SH-SY5Y (cell line): ENCODE measurements around the gene TMEM234.

ENCODE experiments used
- GATA2 ChIP-seq: IDR thresholded peaks from 2 replicates; pipeline ENCODE4 v1.6.1; 2011; ENCODE audit warnings: mild to moderate bottlenecking, low read depth, low read length
- GATA3 ChIP-seq: IDR thresholded peaks from 2 replicates; pipeline ENCODE4 v1.6.1; 2011; ENCODE audit warnings: low read depth, mild to moderate bottlenecking, low read length, moderate library complexity

Gene TMEM234

GRCh38 chr1:32242341-32242851, 20.2 kb upstream of the TMEM234 start:
- TF ChIP-seq GATA3: no peak
- no peak for TF ChIP-seq GATA2

GRCh38 chr1:32241001-32241763, 19.0 kb upstream of the TMEM234 start:
- TF ChIP-seq GATA3 (no peak), GATA2 (no peak)

- no peak for TF ChIP-seq GATA3
- TF ChIP-seq GATA2: no peak
These were observed 18.2 kb upstream of the TMEM234 start for GRCh38 chr1:32240140-32240951.

- no peak for TF ChIP-seq GATA3
- TF ChIP-seq GATA2: no peak
These were observed 17.6 kb upstream of the TMEM234 start for GRCh38 chr1:32239790-32240139.

GRCh38 chr1:32239337-32239736, 17.2 kb upstream of the TMEM234 start:
- TF ChIP-seq GATA3: no peak
- TF ChIP-seq GATA2: no peak

GRCh38 chr1:32234792-32235191, 12.6 kb upstream of the TMEM234 start:
- TF ChIP-seq GATA3 (no peak), GATA2 (no peak)

- no peak for TF ChIP-seq GATA2
- TF ChIP-seq GATA3: no peak
These were observed 10.6 kb upstream of the TMEM234 start for GRCh38 chr1:32232558-32233304.

GRCh38 chr1:32231843-32232432, 9.8 kb upstream of the TMEM234 start:
- TF ChIP-seq GATA2 (no peak), GATA3 (no peak)

GRCh38 chr1:32228771-32229170, 6.6 kb upstream of the TMEM234 start:
- no peak for TF ChIP-seq GATA2
- TF ChIP-seq GATA3: no peak

GRCh38 chr1:32224285-32224684, 2.1 kb upstream of the TMEM234 start:
- TF ChIP-seq GATA3: no peak
- no peak for TF ChIP-seq GATA2

- TF ChIP-seq GATA3 (no peak), GATA2 (no peak)
These were observed 1.5 kb upstream of the TMEM234 start for GRCh38 chr1:32223683-32224082.

- TF ChIP-seq GATA3 (no peak), GATA2 (no peak)
These were observed 573 bp downstream of the TMEM234 start for GRCh38 chr1:32221581-32221979.

- TF ChIP-seq GATA2: no peak
These were observed 1.2 kb downstream of the TMEM234 start for GRCh38 chr1:32220746-32221580.
